Stimulated activated CD4-positive, alpha-beta T cell treated with anti-CD3 and anti-CD28 coated beads, TNF-alpha, amount 100 ng/mL, for 1 hour (primary cell): Measurements from ENCODE around the gene GALNT9.

ENCODE experiments used
- DNase-seq, 3 donors: peaks; one replicate each; pipeline ENCODE4 v3.0.0-alpha.2; 2020; ENCODE audit warnings: low read depth in 3 of 3, low spot score in 1 of 3

The GALNT9 gene

GRCh38 chr12:132217800-132218526 is 111.4 kb downstream of the GALNT9 start:
- no peak for DNase-seq

- no peak for DNase-seq
Observed at GRCh38 chr12:132217371-132217770, 112.0 kb downstream of the GALNT9 start.

GRCh38 chr12:132216354-132216987 is 112.9 kb downstream of the GALNT9 start:
- no peak for DNase-seq

GRCh38 chr12:132215299-132215989 is 113.9 kb downstream of the GALNT9 start:
- no peak for DNase-seq

GRCh38 chr12:132214891-132215290 is 114.5 kb downstream of the GALNT9 start:
- no peak for DNase-seq

GRCh38 chr12:132214161-132214476 is 115.3 kb downstream of the GALNT9 start:
- DNase-seq, result no peak

- no peak for DNase-seq
Observed at GRCh38 chr12:132213359-132214160, 115.8 kb downstream of the GALNT9 start.

GRCh38 chr12:132211816-132212215 is 117.6 kb downstream of the GALNT9 start:
- DNase-seq, result no peak

- DNase-seq, result no peak
Observed at GRCh38 chr12:132211326-132211725, 118.1 kb downstream of the GALNT9 start.

GRCh38 chr12:132210223-132211055 is 119.0 kb downstream of the GALNT9 start:
- DNase-seq, result no peak

GRCh38 chr12:132209619-132210222 is 119.7 kb downstream of the GALNT9 start:
- DNase-seq, result no peak

GRCh38 chr12:132208153-132208823 is 121.1 kb downstream of the GALNT9 start:
- DNase-seq, result no peak

- no peak for DNase-seq
Observed at GRCh38 chr12:132207083-132207775, 122.2 kb downstream of the GALNT9 start.

GRCh38 chr12:132206046-132206434 is 123.3 kb downstream of the GALNT9 start:
- DNase-seq, result no peak

- DNase-seq, result no peak
Observed at GRCh38 chr12:132205271-132206045, 123.9 kb downstream of the GALNT9 start.

GRCh38 chr12:132204793-132205270 is 124.6 kb downstream of the GALNT9 start:
- DNase-seq, result no peak

GRCh38 chr12:132204063-132204792 is 125.2 kb downstream of the GALNT9 start:
- no peak for DNase-seq
